HG02885 (cell line): ENCODE data around the gene TNP2.

Experiments used
- ATAC-seq: cut with Tn5 transposase; IDR thresholded peaks from one replicate; pipeline ENCODE4 v1.9.1; 2021; ENCODE audit warnings: mild to moderate bottlenecking; ENCODE audit not compliant: unreplicated experiment, poor library complexity

TNP2 gene

DNA sequence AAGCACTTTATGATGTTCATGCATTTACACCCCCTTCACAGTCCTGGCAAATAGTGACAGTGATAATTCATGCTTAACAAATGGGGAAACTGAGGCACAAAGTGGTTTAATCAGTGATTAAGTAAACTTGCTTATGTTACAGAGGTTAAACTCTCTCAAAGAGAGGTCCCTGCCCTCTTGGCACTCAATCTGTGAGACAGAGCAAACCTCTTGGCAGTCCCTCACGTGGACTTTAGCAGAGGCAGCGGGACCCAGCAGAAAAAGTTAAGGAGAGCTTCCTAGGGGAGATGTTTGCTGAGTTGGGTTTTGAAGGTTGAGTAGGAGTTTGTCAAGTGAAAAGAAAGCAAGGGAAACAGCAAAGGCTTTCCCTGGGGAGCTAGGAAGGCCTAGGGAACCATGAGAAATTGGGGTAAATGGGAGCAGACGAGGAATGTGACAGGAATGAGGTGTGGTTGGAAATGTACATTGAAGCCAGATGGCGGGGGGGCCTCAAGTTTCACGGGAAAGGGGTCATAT lies 23.8 kb downstream of the TNP2 start:
- ATAC-seq, result no peak

DNA sequence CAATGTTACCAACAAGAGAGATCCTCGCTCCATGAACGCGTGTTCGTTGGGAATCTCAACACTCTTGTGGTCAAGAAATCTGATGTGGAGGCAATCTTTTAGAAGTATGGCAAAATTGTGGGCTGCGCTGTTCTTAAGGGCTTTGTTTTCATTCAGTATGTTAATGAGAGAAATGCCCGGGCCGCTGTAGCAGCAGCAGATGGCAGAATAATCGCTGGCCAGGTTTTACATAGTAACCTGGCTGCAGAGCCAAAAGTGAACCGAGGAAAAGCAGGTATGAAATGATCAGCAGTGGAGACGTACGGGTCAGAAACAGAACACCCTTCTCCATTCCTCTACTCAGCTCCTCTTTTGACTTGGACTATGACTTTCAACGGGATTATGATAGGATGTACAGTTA lies 26.5 kb downstream of the TNP2 start:
- ATAC-seq, result no peak

DNA sequence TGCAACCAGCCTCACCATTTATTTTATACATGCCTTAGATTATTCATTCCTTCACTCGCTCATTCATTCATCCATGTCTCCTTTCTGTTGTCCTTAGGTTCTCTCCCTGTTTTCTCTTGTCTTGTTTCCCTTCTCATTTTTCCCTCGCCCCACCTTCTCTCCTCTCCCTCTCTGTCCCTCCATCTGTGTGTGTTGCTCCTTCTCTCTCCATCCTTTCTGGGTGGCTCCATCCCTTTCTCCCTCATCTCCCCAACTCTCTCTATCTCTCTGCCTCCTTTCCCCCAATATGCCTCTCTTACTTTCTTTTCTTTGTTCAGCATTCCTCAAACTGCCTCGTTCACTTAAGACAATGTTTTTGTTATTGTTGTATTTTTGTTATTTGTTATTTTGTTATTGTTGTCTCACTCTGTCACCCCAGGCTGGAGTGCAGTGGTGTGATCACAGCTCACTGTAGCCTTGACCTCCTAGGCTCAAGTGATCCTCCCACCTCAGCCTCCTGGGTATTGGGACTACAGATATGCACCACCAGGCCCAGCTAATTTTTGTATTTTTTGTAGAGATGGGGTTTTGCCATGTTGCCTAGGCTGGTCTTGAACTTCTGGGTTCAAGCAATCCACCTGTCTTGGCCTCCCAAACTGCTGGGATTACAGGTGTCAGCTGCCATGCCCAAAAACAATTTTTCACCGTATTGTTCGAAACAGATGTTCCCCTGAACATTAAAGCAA lies 27.5 kb downstream of the TNP2 start:
- ATAC-seq, result no peak

DNA sequence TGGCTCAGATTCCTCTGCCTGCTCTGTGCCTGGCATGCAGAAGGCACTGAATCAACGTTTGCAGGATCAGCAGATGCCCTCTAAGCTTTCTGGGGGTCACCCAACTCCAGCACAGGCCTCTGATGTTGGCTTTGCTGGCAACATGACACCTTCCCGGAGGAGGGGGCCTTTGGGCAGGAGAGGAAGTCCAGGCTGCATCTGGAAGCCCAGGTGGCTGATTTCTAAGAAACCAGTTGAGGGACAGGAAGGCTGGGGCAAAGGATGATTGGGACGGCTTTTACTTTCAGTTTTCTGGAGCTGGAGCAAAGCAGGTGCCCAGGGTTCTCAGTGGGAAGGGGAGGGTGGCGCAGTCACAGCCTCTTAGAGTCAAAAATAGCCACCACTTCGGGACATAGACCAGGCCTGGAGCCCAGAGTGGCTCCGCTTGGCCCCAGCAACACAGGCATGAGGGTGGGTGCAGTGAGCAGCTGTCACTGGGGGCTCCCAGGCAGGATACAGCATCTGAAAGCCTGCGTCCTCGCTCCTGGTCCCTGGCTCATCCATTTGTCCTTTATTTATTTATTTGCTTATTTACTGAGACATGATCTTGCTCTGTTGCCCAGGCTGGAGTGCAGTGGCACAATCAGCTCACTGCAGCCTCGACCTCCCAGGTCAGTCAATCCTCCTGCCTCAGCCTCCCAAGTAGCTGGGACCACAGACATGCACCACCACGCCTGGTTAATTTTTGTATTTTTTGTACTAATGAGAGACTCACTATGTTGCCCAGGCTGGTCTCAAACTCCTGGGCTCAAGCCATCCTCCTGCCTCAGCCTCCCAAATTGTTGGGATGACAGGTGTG lies 28.3 kb downstream of the TNP2 start:
- ATAC-seq, result no peak

DNA sequence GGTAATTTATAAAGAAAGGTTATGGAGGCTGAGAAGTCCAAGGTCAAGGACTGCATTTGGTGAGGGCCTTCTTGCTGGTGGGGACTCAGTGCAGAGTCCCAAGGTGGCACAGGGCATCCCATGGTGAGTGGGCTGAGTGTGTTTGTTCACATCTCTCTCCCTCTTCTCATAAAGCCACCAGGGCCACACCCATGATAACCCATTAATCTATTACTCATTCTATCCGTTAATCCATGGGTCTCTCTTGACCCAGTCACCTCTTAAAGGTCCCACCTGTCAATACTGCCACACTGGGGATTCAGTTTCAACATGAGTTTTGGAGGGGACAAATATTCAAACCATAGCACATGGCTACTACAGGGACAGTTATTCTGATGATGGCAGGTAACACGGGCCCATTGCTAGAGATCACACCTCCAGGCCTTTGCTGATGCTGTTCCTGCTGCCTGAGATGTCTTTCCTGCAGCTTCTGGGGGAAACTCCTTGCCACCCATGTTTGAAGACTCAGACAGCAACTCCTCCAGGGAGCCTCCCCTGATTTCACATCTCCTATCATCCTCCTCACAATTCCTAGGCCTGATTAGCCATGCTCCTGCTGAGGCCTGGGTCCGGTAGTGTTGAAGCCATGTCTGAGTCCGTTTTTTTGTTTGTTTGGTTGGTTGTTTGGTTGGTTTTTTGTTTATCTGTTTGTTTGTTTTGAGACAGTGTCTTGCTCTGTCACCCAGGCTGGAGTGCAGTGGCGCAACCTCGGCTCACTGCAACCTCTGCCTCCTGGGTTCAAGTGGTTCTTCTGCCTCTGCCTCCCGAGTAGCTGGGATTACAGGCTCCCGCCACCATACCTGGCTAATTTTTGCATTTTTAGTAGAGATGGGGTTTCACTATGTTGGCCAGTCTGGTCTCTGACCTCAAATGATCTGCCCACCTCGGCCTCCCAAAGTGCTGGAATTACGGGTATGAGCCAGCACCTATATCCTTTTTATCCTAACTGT lies 29.2 kb downstream of the TNP2 start:
- no peak for ATAC-seq

DNA sequence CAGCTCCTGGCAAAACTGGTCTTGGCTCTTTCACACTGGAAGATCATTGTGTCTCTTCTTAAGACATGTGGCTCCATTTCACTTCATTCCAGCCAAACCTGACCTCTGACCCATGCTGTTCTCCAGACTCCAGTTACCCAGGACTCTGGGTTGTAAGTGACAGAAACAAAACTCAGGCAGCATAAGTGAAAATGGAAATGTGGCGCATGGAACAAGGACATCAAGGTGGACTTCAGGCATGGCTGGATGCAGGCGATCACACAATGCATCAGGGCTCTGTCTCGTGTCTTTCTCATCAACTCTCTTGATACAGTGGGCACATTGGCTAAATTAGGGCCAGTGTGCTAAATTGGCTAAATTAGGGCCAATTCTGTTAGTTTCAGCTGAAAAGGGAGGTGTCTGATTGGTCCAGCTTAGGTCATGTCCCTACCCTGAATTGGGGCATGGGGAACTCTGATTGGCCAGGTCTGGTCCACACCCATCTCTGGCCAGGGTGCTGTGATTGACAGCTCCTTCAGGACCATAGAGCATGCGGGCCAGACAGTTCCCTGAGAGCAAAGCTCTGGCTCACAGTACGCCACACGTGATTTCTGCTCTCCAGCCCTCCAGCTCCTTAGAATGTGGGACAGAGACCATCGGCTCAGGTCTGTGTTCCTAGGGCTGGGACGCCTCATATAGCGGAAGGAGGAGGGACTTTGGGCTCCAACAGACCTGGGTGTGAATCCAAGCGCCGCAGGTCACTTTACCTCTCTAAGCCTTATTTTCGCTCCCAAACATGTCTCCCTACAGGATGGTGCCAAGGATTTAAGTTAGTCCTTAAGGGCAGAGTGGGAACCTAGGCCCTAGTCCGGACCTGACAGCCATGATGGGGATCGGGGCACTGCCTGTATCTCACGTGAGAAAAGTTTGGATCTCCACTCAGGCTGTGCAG lies 30.6 kb downstream of the TNP2 start:
- no peak for ATAC-seq

DNA sequence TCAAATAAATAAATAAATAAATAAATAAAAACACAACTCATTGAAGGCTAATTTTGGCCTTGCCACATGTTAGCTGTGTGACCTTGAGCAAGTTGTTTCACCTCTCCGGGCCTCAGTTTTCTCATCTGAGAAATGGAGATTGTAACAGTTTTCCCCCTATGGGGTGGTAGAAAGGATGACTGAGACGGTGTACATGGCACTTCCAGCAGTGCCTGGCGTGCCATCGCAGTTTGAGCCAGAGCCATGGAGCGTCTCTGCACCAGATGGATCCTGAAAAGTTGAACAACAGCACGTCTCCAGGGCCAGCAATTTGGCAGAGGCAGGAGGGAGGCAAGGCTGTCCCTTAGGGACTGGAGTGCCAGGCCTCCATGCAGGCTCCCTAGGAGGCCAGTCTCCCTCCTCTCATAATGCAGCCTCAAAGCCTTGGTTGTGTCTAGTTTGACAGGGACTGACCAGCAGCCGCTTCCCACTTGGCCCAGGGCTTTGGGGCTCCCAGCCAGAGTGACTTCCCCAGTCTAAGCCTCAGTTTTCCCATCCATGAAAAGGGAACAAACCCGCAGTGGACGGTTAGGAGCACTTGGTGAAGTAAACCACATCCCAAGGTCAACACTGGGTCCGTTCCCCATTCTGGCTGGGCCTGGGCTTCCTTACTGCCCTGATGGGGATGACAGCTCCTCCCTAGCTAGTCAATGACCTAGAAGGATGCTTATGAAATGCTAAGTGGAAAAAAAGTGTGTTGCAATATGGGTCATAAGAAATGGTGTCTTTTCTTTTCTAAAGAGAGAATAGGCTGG lies 32.5 kb downstream of the TNP2 start:
- ATAC-seq, result no peak

DNA sequence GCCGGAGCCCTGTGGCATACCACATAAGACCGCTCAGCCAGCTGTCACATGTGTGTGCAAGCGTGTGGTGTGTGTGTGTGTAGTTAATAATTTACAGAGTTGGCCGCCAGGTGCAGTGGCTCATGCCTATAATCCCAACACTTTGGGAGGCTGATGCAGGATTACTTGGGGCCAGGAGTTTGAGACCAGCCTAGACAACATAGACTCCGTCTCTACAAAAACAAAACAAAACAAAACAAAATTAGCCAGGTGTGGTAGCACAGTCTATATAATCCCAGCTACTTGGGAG lies 33.5 kb downstream of the TNP2 start:
- no peak for ATAC-seq

DNA sequence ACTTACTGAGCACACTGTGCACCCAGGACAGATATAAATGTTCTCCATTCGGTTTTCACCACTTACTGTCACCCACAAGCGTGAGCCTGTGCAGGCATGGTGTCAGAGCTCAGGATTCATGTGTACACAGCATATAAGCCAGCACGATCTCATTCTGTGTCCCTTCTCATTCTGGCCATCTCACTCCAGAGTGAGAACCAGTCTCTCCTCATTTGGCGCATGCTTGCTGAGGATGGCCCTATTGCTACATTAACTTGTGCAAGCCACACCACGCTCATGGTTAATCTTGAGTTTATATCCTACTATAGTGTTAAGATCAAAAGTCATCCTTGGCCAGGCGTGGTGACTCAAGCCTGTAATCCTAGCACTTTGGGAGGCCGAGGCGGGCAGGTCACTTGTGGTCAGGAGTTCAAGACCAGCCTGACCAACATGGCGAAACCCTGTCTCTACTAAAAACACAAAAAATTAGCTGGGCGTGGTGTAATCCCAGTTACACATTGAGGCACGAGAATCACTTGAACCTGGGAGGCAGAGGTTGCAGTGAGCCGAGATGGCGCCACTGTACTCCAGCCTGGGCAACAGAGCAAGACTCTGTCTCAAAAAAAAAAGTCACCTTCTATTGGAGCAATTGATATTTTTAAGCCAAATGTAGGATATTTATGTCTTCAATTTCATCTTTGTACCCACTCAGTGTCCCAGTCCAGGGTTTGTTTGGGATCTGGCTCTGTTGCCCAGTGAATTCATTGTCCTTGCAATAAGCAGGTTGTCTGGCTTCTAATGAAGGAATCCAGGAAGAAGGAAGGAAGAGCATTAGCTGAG lies 34.0 kb downstream of the TNP2 start:
- no peak for ATAC-seq

DNA sequence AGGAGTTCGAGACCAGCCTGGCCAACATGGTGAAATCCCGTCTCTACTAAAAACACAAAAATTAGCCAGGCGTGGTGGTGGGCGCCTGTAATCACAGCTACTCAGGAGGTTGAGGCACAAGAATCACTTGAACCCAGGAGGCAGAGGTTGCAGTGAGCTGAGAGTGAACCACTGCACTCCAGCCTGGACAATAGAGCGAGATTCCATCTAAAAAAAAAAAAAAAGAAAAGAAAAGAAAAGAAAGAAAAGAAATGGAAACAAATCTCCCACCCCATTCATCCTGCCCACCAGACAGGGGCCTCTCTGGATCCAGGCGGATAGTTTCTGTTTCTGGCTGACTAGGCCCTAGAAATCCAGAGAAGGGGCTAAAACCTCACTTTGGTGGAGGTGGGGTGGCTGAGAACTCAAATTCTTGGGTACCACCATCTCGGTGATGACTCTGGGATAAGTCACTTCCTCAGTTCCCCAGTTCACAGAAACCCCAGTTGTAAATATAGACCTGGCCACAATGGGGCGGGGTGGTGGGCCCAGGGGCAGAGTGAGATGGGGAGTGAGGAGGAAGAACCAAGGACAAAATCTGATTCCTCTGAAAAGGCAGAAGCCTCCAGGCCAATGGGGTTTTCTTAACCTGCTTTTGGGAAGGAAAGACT lies 35.3 kb downstream of the TNP2 start:
- ATAC-seq, result no peak

DNA sequence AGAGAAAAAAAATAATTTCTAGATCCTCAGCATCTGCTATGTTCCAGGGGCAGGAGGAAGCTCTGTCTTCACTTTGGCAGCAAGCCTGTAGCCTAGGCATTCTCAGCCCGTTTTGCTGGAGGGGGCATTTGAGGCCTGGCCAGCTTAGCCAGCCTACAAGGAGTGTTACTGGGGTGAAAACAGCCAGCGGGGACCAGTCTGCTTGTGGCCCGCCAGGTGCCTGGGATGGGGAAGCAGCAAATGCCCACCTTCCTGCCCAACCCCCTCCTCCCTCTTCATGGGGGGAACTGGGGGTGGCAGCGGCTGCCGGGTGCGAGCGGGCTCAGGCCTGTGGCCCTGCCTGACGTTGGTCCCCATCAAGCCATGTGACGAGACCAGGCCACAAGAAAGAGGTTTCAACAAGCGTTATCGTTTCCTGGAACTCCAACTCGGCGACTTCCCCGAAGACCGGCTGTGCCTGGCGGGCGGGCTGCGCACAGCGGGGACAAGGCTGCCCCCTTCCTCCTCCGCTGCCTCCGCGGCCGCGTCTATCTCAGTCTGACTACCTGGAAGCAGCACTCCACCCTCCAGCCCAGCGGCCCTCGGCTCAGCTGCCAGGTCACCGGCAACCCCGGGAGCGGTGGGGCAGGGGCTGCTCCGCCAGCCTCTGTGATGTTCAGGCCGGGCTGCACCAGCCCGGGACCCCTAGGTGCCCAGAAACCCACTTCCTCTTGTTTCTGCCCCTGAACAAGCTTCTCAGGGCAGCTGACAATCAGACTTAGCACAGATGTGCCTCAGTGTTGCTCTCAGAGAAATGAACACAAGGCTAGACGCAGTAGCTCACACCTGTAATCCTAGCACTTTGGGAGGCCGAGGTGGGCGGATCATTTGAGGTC lies 36.0 kb downstream of the TNP2 start:
- peak; percentile 59 for ATAC-seq

DNA sequence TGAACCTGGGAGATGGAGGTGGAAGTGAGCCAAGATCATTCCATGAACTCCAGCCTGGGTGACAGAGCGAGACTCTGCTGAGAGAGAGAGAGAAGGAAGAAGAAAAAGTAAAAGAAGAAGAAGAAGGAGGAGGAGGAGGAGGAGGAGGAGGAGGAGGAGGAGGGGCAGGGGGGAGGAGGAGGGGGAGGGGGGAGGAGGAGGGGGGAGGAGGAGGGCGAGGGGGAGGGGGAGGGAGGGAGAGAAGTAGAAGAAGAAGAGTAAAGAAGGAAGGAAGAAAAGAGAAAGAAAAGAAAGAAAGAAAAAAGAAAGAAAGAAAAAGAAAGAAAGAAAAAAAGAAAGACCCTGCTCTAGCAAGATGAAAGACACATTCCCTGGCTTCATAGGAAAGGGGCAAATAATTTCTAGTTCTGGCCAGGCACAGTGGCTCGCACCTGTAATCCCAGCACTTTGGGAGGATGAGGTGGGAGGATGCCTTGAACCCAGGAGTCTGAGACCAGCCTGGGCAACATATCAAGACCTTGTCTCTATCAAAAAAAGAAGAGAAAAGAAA lies 36.7 kb downstream of the TNP2 start:
- ATAC-seq, result no peak

DNA sequence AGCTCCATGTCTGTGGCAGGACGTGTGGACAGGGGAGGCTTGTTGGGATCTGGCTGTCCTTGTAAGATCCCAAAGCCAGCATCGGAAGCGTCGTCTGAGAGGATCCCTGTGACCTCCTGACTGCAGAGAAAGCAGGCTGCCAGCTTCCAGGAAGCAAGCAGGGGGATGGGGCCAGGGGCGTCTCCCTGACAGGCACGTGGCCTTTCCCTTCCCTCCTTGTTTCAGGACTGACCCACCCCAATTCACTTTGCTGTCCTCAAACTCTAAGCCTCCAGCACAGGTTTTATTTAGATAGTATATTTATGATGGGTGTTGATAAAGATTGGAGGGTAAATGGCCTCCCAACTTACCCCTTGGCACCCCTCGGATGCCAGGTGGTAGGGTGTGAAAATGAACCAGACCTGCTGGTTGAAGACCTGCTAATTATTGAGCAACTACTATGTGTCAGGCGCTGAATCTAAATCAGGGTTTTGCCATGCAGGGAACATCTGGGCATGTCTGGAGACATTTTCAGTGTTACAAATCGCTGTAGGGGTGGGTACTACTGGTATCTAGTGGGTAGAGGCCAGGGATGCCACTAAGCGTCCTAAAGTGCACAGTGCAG lies 37.7 kb downstream of the TNP2 start:
- ATAC-seq, result no peak

DNA sequence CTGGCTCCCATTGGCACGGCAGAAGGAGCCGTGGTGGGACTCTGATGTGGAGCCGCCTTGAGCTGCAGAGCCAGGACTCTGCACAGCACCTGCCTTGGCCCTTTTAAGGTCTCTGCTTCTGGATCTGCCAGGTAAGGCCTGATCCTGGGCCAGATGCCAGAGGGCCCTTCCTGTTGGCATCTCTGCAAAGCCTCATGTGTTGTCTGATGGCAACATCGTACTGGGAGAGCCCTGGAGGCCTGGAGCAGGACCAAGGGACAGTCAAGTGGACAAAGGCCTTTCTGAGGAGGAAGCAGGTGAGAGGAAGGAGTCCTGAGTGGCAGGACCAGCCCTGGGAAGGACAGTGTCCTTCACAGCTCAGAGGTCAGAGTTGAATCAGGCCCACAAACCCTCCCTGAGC lies 39.2 kb downstream of the TNP2 start:
- ATAC-seq, result no peak

DNA sequence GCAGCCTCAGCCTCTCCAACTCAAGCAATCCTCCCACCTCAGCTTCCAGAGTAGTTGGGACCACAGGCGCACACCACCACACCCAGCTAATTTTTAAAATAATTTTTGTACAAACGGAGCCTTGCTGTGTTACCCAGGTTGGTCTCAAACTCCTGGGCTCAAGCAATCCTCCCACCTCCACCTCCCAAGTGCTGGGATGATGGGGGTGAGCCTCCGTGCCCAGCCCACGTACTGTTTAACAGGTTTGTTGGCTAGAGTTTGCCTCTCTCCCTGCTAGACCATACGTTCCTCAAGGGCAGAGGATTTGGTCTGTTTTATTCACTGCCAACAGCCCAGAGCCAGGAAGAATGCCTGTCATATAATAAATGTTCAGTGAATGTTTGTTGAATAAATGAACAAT lies 39.7 kb downstream of the TNP2 start:
- no peak for ATAC-seq
